ENCODE results near the gene ACADVL.
"Not testable (repeated sequence)": the region's sequence is repeated elsewhere in the genome, so short reads cannot be mapped to it uniquely, and the experiment has no call there.

Gene ACADVL

DNA sequence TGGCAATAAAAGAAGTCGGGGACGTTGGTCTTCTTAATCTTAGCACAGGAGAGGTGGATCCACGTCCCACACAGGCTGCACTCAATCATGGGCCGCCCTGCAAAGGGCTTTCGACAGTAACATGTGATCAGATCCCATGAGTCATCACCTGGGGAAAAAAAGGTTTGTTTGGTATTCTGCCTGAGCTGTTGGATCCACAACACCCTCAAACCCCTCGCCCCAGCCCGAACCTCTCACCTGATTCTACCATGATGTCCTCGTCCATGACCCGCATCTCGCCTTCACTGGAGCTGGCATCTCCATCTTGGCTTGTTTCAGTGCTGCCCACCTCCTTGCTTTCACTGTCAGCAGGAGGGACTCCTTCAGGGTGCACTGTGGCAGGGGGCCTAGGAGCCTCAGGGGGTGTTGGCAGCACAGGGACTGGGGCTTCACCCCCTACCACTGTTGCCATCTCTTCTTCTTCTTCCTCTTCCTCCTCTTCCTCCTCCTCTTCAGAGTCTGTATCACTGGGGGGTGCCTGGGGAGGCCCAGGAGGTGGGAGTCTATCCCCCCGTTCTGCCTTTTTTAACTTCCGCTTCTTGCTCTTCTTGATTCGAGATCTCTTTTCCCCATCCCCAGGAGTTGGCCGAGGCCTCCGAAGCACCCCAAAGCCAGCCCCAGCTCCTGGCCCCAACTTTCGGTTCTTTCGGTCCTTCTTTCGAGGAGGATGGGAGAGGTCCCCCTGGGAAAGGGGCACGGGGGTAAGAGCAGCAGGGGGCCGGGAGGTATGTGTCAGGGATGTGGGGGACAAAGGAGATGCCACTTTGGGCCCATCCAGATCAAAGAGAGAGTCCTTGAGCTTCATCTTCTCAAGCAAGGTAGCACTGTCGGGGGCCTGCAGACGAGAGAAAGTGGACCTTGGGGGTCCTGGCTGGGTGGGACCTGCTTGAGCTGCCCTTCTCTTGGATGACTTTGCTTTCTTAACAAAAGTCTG lies 16.2 kb downstream of the ACADVL start:
- DNase-seq = no peak

DNA sequence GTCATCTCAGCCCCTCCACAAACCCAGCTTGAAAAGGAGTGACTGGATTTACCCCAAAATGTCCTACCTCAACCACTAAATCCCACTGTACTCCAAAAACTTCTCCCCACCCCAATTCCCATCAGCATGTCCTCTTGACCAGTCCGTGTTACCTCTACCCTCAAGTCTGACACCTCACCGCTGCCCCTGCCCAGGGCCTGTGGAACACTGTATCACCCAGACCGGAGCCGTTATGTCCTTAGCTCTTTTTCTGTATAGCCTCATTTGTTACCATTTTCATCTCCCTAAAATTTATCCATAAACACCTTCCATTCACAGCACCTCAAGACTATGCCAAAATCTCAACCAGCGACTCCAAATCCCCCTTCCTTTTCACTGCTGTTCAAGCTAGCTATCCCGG lies 17.1 kb downstream of the ACADVL start:
- no peak for DNase-seq

GRCh38 chr17:7237266-7237760 lies 17.6 kb downstream of the ACADVL start:
- no peak for DNase-seq

DNA sequence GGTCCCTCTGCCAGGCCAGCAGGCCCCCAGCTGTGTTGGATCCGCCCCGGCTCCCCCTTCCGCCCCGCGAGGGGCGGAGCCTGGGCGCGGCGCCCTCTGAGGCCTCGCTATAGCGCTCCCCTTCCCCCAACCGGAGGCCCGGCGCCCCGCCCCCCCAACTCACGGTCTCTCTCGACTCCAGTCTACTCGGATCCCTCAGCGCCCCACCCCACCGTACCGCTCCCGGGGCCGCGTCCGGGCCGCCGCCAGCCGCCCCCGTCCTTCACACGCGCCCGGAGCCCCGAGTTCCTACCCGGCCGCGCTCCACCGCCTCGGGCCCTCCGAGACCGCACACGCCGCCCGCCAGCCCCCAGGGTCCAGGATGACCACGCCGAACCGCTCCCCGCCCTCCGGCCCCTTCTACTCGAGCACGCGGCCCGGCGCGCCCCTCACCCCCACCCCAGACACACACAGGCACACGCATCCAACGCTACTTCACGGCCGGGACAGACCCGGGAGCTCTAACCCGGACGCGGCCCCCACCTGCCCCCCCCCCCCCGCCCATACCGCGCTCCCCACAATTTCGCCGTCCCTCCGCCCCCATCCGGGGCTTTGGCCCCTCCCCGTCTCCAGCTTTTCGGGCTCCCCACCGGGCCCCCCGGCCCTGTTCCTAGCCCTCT lies 18.2 kb downstream of the ACADVL start:
- DNase-seq = peak; percentile 25 to 54

DNA sequence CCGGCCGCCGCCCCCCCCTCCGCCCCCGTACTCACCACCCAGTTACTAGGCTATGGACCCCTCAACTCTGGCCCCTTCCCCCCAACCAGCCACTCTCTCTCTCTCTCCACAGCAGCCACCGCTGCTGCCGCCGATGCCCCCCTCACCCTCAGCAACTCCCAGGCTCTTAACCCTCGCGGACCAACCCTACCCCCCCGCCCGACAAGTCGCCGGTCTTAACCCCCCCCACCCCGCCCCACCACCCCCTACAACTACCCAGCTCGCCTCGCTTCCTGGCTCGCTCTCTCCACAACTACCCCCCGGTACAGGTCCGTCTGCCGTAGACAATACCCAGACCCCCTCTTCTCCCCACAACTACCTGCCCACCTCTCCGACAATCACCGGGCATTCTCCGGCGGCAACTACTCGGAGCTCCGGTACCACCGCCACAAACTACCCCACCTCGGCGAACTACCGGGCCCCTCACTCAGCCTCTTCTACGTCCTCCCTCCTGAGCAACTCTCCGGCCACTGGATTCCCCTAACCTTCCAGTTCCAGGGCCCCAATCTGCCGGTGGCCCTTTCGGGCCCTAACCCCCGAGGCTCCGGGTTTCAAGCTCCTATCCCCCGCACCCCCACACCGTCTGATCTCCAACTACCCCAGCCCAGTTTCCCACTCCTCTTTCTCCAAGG lies 18.8 kb downstream of the ACADVL start:
- no peak for DNase-seq

- DNase-seq = peak; percentile 97 to 99
Observed at GRCh38 chr17:7239091-7240027, 19.6 kb downstream of the ACADVL start, which contains the start of gene PHF23. TSS of gene PHF23 (minus strand) at chr17:7239457. CDS start at chr17:7239279, 178 bp downstream.

DNA sequence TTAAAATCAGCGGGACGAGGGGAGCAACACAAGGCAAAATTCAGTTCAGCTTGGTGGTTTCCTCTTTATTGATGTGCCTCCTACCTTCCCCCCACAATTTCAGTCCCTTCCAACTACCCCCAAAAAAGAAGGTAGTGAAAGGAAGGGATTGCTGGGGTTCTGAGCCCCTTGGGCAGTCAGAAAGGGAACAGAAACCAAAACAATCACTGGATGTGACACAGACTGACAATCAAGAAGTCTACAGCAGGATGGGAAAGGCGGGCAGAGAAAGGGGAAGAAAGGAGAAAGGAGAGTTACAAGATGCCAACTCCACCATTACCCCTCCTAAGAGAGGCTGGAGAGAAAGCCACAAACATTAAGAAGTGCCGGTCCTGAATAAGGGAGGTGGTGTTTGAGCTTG lies 20.6 kb downstream of the ACADVL start:
- DNase-seq = no peak

DNA sequence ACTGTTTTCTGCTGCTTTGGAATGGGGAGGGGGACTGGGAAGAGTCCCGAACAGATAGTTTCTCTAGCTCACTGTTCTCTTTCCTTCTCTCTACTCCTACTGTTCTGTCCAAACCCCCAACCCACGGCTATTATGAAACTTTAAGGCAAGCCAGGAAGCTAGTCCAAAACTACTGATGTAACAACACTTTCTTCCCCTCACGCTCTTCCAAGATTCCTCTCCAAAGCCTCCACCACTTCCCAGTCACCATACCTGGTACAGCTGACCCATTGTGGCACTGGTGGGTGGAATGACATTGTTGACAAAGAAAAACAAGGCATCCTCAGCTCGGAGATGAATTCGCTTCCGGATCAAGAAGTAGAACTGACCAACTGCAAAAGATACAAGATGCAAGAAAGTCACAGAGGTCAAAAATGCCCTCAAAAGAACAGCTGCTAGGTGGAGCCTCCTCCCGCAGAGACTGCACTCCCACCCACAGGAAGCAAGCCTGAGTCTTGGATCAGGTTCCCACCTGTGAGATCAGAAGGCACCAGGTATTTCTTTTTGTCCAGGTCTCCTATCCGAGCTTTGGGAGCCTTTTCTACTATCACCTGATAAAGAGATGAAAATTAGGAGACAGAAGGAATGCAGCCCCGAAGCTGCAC lies 21.5 kb downstream of the ACADVL start:
- no peak for DNase-seq

DNA sequence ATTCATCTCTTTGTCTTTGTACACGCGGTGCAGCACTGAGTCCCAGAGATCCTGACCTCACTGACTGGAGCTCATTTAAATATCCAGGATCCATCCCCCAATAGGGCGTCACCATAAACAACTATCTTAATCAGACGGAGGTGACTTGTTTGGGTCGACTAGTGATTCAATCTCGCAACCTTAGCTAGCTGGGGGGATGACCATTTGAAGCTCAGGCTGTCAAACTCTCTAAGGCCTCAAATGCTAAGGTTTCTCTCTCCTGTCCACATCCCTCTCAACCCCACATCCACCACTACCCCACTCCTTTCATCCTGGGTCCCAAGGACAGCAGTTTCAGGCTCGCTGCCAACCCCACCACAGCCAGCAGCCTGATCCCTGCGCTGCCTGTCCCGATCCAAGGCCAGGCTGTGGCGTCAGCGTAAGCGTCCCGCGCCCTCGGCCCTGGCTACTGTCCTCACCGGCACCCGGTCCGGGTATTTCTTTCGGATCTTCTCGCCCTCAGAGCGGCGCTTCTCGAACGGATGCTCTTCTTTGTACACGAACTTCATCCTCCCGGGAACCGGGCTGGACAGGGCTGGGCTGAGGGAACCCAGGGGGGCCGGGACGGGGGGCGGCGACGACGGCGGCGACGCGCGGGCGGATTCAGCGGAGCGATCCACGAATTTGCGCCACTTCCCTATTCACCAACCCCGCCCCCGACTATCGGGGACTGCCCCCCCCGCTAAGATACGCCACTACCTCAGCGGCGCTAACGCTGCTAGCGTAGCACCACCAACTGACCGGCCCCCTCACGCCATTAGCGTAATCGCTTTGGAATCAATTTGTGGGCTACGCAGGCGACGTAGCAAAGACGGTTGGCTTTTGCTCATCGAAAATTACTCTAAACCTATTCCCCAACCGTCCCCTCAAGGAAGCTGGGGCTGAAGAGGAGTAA lies 22.3 kb downstream of the ACADVL start, which contains the start of gene GABARAP:
GABARAP (minus strand) TSS at position 667 of the 934 bp plus-strand sequence; CDS start at position 548, 119 bp downstream.
- DNase-seq = peak; percentile 67 to 89

GRCh38 chr17:7242717-7243452 lies 23.1 kb downstream of the ACADVL start:
- peak; percentile 74 to 94 for DNase-seq

- no peak for DNase-seq
Observed at GRCh38 chr17:7243453-7243729, 23.7 kb downstream of the ACADVL start.

- not testable (repeated sequence) for DNase-seq
Observed at GRCh38 chr17:7243838-7244237, 24.1 kb downstream of the ACADVL start.

- no peak for DNase-seq
Observed at GRCh38 chr17:7246779-7247178, 27.0 kb downstream of the ACADVL start.

GRCh38 chr17:7248796-7249195 lies 29.1 kb downstream of the ACADVL start:
- DNase-seq = no peak

GRCh38 chr17:7249214-7249613 lies 29.5 kb downstream of the ACADVL start:
- no peak for DNase-seq

- DNase-seq = no peak
Observed at GRCh38 chr17:7249830-7250229, 30.1 kb downstream of the ACADVL start.

DNA sequence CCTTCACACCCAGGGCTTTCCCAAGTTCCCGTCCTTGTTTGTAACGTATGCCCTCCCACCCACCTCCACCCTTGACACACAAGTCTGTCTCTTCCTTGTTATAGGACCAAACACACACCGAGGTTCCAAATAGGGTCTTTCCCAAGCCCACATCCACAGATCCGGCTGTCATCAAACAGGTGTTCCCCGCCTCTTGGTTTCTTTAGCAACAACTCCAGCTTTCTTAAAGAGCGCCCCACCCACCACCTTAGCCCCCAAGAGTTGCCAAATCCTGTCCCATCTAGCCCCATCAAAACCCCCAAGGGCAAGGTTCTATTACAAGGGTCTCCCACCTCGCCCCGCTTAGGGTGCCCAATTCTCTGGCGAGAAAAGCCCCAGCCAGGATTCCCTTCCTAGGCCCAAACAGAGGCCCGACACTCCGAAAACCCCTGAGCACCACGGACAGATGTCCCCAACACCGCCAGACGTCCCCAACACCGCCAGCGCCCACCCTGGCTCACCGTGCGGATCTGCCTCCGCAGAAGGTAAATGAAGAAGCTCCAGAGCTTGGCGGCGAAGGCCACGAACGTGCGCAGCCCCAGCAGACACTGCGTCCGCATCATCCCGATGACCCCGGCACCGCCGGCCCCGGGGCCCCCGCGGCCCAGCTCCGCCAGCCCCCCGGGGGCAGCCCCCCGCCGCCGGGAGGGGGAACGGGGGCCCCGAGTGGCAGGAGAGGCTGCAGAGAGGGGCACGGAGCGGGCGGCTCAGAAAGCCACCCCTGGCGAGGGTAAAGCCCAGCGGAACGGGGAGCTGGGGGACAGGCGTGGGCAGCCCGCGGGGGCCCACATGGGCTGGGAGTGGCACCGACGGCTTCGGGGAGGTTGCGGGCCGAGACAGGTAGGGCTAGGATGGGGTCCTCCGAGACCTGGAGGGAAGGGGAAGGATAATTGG lies 31.2 kb downstream of the ACADVL start:
- no peak for DNase-seq

DNA sequence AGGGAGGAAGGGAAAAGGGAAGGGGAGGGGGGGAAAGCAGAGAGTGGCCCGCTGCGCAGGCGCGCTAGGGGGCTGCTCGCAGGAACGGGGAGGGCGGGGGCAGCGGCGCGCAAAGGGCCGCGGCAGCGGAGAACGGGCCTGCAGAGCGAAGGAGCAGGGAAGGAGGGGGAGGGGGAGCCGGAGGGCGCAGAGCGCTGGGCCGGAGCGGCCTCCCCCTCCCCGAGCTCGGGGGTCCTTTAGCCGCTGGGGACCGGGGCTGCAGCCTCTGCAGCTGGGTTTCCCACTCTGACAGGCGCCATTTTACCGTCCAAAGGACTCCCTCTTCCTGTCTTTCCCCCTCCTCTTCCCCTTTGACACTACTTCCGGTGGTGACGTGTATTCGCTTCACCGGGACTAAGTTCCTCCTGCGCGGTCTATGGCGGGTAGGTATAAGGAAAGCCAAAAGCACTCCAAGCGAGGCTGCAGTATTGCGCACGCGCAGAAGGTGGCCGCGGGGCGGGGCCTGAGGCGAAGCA lies 32.0 kb downstream of the ACADVL start, which contains the start of gene CTDNEP1:
CTDNEP1 (minus strand) TSS at position 74 of the 515 bp plus-strand sequence. CDS start 438 bp downstream, outside the sequence.
- DNase-seq = peak; percentile 97 to 99
